OCI-LY1 (cell line): ENCODE results near the gene PPIL4.

Source experiments
- H2AFZ ChIP-seq: fragments of 200-600 bp; sonication (generic), shearing (Covaris generic); 2 replicates; pipeline ENCODE4 v1.6.0; 2014; ENCODE audit warnings: antibody characterized with exemption, mild to moderate bottlenecking, low read length
- H3F3A ChIP-seq: fragments of 200-600 bp; sonication (generic), shearing (Covaris generic); 2 replicates; pipeline ENCODE4 v1.6.0; 2014; ENCODE audit warnings: mild to moderate bottlenecking, antibody characterized with exemption, low read length, moderate library complexity; ENCODE audit not compliant: insufficient read depth
- H3K27ac ChIP-seq: fragments of 200-600 bp; sonication (generic); 2 replicates; pipeline ENCODE4 v1.5.1; 2014; ENCODE audit warnings: low read length, mixed run types, mild to moderate bottlenecking, low read depth; ENCODE audit not compliant: poor library complexity, severe bottlenecking
- H3K27me3 ChIP-seq: fragments of 200-600 bp; sonication (generic); 2 replicates; pipeline ENCODE4 v1.6.0; 2014; ENCODE audit warnings: antibody characterized with exemption, mild to moderate bottlenecking, low read length, moderate library complexity; ENCODE audit not compliant: insufficient read depth
- H3K36me3 ChIP-seq: fragments of 200-600 bp; sonication (generic); 2 replicates; pipeline ENCODE4 v1.6.1; 2014; ENCODE audit warnings: mild to moderate bottlenecking, antibody characterized with exemption, low read length, moderate library complexity, mixed read lengths; ENCODE audit not compliant: insufficient read depth
- H3K4me1 ChIP-seq: fragments of 200-600 bp; sonication (generic); 2 replicates; pipeline ENCODE4 v1.5.1; 2014; ENCODE audit warnings: mild to moderate bottlenecking, low read length, moderate library complexity; ENCODE audit not compliant: insufficient read depth, severe bottlenecking
- H3K4me2 ChIP-seq: fragments of 200-600 bp; sonication (generic), shearing (Covaris generic); 2 replicates; pipeline ENCODE4 v1.6.1; 2014; ENCODE audit warnings: low read length
- H3K4me3 ChIP-seq: fragments of 200-600 bp; sonication (generic); 2 replicates; pipeline ENCODE4 v1.5.1; 2014; ENCODE audit warnings: low read length, low read depth, mild to moderate bottlenecking, mixed read lengths; ENCODE audit not compliant: poor library complexity, severe bottlenecking
- H3K79me2 ChIP-seq: fragments of 200-600 bp; shearing (Covaris generic); 2 replicates; pipeline ENCODE4 v1.6.1; 2016; ENCODE audit warnings: mixed run types, low read length, mixed read lengths; ENCODE audit not compliant: insufficient read depth
- H3K9ac ChIP-seq: fragments of 200-600 bp; sonication (generic), shearing (Covaris generic); 2 replicates; pipeline ENCODE4 v1.6.1; 2014; ENCODE audit warnings: mild to moderate bottlenecking, low read length, mixed read lengths
- H3K9me2 ChIP-seq: fragments of 200-600 bp; sonication (generic), shearing (Covaris generic); 2 replicates; pipeline ENCODE4 v1.6.1; 2014; ENCODE audit warnings: low read depth, mild to moderate bottlenecking, low read length, mixed read lengths
- H3K9me3 ChIP-seq: fragments of 200-600 bp; shearing (Covaris generic); 2 replicates; pipeline ENCODE4 v1.6.1; 2014; ENCODE audit warnings: low read length, mixed read lengths
- H4K20me1 ChIP-seq: fragments of 200-600 bp; sonication (generic), shearing (Covaris generic); 2 replicates; pipeline ENCODE4 v1.6.0; 2016; ENCODE audit warnings: mild to moderate bottlenecking, low read length; ENCODE audit not compliant: insufficient read depth
- EZH2 ChIP-seq: fragments of 200-600 bp; sonication (generic), shearing (Covaris generic); IDR thresholded peaks from 2 replicates; pipeline ENCODE4 v1.8.0; 2017; ENCODE audit warnings: borderline replicate concordance, mixed run types, mild to moderate bottlenecking, antibody characterized with exemption, low read length, moderate library complexity, mixed read lengths
- TF ChIP-seq, protein P1 (sequence below): fragments of 200-600 bp; sonication (generic), shearing (Covaris generic); IDR thresholded peaks from 2 replicates; pipeline ENCODE4 v1.5.1; 2017; ENCODE audit warnings: mild to moderate bottlenecking, antibody characterized with exemption, low read length, moderate library complexity, mixed read lengths

PPIL4 gene

GRCh38 chr6:149493761-149494320 is 52.0 kb downstream of the PPIL4 start:
- Histone ChIP-seq H3K79me2 (no peaks in the 10 kb centered on the region), H3K9me2 (no peaks in the 10 kb centered on the region)
- TF ChIP-seq, protein P1, sequence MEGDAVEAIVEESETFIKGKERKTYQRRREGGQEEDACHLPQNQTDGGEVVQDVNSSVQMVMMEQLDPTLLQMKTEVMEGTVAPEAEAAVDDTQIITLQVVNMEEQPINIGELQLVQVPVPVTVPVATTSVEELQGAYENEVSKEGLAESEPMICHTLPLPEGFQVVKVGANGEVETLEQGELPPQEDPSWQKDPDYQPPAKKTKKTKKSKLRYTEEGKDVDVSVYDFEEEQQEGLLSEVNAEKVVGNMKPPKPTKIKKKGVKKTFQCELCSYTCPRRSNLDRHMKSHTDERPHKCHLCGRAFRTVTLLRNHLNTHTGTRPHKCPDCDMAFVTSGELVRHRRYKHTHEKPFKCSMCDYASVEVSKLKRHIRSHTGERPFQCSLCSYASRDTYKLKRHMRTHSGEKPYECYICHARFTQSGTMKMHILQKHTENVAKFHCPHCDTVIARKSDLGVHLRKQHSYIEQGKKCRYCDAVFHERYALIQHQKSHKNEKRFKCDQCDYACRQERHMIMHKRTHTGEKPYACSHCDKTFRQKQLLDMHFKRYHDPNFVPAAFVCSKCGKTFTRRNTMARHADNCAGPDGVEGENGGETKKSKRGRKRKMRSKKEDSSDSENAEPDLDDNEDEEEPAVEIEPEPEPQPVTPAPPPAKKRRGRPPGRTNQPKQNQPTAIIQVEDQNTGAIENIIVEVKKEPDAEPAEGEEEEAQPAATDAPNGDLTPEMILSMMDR = no peak
- no peak for TF ChIP-seq EZH2

GRCh38 chr6:149492798-149493343 is 53.0 kb downstream of the PPIL4 start:
- Histone ChIP-seq H3K36me3 (no peaks in the 10 kb centered on the region), H3K4me3 (no peak overlapping the region), H3F3A (no peaks in the 10 kb centered on the region), H2AFZ (no peak overlapping the region), H3K4me1 (peaks cover 33% of the 10 kb centered on the region), H3K4me2 (no peak overlapping the region), H4K20me1 (no peaks in the 10 kb centered on the region), H3K27me3 (no peaks in the 10 kb centered on the region), H3K79me2 (no peaks in the 10 kb centered on the region), H3K9me2 (no peaks in the 10 kb centered on the region), H3K27ac (no peak overlapping the region), H3K9me3 (no peaks in the 10 kb centered on the region), H3K9ac (no peak overlapping the region)
- no peak for TF ChIP-seq EZH2
- TF ChIP-seq, protein P1 = peak; percentile 4; the same call in 1 of the 2 replicates

More at GRCh38 chr6:149493761-149494320, 52.0 kb downstream of the PPIL4 start:
- Histone ChIP-seq H3K4me3 (no peak overlapping the region), H3K9ac (no peak overlapping the region), H2AFZ (no peak overlapping the region), H3K36me3 (peaks cover under 1% of the 10 kb centered on the region; the same call in 1 of the 2 replicates), H3K9me3 (no peaks in the 10 kb centered on the region), H3F3A (no peaks in the 10 kb centered on the region), H3K4me2 (no peak overlapping the region), H3K27ac (no peak overlapping the region), H3K27me3 (no peaks in the 10 kb centered on the region), H4K20me1 (no peaks in the 10 kb centered on the region), H3K4me1 (peaks cover 28% of the 10 kb centered on the region)

DNA sequence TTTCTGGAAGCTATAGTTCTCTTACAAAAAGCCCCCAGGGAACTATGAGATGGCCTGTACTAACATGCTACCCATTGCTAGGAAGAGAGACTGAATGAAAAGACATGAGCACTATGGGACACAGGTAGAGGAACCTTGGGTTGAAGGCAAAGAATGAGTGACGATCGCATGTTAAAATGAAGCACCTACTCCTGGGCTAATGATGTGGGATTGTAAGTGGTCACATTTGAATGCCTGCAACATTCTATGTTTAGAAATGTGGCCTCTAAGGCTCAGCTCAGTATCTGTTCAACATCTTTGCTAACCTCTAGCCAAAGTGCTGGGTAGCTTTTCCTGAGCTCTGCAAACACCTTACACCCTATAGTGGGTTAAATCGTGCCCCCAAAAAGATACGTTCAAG is 55.9 kb downstream of the PPIL4 start:
- no peaks in the 10 kb centered on the region for H3K9me2 ChIP-seq
- H3K4me1 ChIP-seq = peaks cover 22% of the 10 kb centered on the region
- H3K36me3 ChIP-seq = no peaks in the 10 kb centered on the region
- H3K27ac ChIP-seq = no peak overlapping the region
- no peaks in the 10 kb centered on the region for H3K27me3 ChIP-seq
- H3K9ac ChIP-seq = no peak overlapping the region
- H3K4me2 ChIP-seq = no peak overlapping the region
- H3K9me3 ChIP-seq = no peaks in the 10 kb centered on the region
- no peaks in the 10 kb centered on the region for H4K20me1 ChIP-seq
- H2AFZ ChIP-seq = no peak overlapping the region
- H3K4me3 ChIP-seq = no peak overlapping the region
- no peaks in the 10 kb centered on the region for H3K79me2 ChIP-seq
- H3F3A ChIP-seq = no peaks in the 10 kb centered on the region
- TF ChIP-seq, protein P1 = no peak
- TF ChIP-seq EZH2 = no peak
